Suppressor macrophage (primary cell): Measurements from ENCODE around the gene DISC1.
"Not testable (repeated sequence)": the region's sequence is repeated elsewhere in the genome, so short reads cannot be mapped to it uniquely, and the experiment has no call there.

Experiments used
- DNase-seq, 4 experiments: peaks; one replicate each; pipeline ENCODE4 v3.0.0-alpha.2; 2020 to 2022

Gene DISC1

DNA sequence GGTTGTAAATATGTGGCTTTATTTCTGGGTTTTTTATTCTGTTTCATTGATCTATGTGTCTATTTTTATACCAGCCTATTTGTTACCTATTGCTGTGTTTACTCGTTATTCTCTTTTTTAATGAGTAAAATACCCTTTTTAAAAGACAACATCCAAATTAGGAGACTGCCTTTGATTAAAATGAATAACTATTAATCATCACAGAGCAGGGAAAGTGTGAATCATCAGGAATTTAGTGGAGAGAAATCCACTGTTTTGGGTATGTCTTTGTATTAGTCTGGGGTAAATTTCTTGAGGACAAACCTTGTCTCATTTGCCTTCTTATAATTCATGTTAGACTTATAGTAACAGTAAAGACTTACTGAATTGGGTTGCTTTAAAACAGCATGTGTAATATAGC lies 12.1 kb downstream of the DISC1 start:
- no peak for DNase-seq

GRCh38 chr1:231639819-231640218 lies 13.2 kb downstream of the DISC1 start:
- DNase-seq, result no peak

GRCh38 chr1:231641444-231641843 lies 14.9 kb downstream of the DISC1 start:
- DNase-seq, result not testable (repeated sequence)

GRCh38 chr1:231642061-231642460 lies 15.5 kb downstream of the DISC1 start:
- DNase-seq, result not testable (repeated sequence)

- no peak for DNase-seq
Measured at GRCh38 chr1:231642618-231643017, 16.0 kb downstream of the DISC1 start.

- no peak for DNase-seq
Measured at GRCh38 chr1:231643071-231643934, 16.7 kb downstream of the DISC1 start.

GRCh38 chr1:231643935-231644237 lies 17.3 kb downstream of the DISC1 start:
- no peak for DNase-seq

- DNase-seq, result not testable (repeated sequence)
Measured at GRCh38 chr1:231645634-231646033, 19.0 kb downstream of the DISC1 start.

GRCh38 chr1:231646165-231646564 lies 19.6 kb downstream of the DISC1 start:
- not testable (repeated sequence) for DNase-seq

DNA sequence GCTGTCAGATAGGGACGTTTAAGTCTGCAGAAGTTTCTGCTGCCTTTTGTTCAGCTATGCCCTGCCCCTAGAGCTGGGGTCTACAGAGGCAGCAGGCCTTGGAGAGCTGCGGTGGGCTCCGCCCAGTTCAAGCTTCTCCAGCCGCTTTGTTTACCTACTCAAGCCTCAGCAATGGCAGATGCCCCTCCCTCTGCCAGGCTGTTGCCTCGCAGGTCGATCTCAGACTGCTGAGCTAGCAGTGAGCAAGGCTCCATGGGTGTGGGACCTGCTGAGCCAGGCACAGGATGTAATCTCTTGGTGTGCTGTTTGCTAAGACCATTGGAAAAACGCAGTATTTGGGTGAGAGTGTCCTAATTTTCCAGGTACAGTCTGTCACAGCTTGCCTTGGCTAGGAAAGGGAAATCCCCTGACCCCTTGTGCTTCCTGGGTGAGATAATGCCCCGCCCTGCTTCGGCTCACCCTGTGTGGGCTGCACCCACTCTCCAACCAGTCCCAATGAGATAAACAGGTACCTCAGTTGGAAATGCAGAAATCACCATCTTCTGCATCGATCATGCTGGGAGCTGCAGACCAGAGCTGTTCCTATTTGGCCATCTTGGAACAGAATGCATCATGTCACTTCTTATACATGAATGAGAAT lies 25.2 kb downstream of the DISC1 start:
- DNase-seq, result peak in 3 of 4 experiments; percentile 37 to 54 (median 37)

DNA sequence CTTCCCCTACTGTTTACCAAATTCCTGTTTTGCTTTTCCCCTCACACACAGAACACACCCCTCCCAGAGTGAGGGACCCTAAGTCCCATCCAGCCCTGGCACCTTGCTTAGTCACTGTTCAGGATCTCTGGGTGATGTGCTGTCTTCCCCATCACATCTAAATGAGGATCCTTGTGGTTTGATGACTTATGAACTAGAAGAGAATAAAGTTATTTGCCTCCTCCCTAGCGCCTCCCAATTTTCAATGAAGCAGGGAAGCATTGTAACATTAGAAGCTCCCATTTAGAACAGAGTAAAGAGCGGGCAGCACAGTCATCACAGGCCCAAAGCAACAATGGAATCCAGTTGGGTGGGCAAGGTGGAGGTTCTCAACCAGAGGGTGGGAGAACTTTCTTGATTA lies 27.0 kb downstream of the DISC1 start:
- no peak for DNase-seq

- no peak for DNase-seq
Measured at GRCh38 chr1:231656741-231657140, 30.2 kb downstream of the DISC1 start.

DNA sequence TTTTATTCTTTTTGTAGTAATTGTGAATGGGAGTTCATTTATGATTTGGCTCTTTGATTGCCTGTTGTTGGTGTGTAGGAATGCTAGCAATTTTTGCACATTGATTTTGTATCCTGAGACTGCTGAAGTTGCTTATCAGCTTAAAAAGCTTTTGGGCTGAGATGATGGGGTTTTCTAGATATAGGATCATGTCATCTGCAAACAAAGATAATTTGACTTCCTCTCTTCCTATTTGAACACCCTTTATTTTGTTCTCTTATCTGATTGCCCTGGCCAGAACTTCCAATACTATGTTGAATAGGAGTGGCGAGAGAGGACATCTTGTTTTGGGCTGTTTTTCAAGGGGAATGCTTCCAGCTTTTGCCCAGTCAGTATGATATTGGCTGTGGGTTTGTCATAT lies 31.6 kb downstream of the DISC1 start:
- DNase-seq, result not testable (repeated sequence)

DNA sequence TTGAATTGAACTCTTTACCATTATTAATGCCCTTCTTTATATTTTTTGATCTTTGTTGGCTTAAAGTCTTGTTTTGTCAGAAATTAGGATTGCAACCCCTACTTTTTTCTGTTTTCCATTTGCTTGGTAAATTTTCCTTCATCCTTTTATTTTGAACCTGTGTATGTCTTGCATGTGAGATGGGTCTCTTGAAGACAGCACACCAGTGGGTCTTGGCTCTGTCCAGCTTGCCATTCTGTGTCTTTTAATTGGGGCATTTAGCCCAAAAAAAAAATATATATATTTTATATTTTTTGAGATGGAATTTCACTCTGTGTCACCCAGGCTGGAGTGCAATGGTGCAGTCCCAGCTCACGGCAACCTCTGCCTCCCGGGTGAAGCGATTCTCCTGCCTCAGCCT lies 33.6 kb downstream of the DISC1 start:
- no peak for DNase-seq

GRCh38 chr1:231663211-231663792 lies 36.7 kb downstream of the DISC1 start:
- peak; percentile 74 to 92 (median 81) for DNase-seq

- peak; percentile 30 to 79 (median 60) for DNase-seq
Measured at GRCh38 chr1:231665101-231665500, 38.5 kb downstream of the DISC1 start.

- peak; percentile 45 to 71 (median 66) for DNase-seq
Measured at GRCh38 chr1:231665726-231666125, 39.1 kb downstream of the DISC1 start.

DNA sequence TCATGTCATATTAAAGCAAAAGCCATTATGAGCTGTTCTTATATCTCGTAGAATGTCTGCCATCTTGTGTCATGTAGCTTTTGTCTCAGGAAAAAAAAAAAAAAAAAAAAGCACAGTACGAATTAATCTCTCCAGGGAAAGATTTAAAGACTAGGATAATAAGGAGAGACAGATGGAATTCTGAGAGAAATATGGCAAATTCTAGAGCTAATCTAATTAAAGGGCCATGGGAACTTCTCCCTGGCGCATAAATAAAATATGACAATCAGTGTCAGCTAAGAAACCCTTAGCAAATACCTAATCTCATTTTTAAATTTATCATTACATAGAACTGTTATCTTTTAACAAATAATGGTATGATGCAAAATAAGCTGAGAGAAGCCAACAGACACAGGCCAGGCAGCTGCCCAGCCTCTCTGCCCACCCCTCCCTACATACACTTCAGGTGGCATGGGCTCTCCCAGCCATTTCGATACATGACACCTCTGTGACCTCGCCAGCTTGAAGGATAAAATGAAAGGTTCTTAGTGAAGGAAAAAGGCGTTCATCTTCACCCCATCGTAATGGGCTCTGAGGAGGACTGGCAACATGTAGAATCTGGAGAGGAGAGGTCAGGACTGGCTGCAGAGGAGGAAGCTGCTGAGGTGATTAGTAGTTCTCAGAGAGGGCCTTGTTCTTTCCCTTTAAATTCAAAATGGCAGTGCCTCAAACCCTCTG lies 39.8 kb downstream of the DISC1 start:
- DNase-seq, result no peak

DNA sequence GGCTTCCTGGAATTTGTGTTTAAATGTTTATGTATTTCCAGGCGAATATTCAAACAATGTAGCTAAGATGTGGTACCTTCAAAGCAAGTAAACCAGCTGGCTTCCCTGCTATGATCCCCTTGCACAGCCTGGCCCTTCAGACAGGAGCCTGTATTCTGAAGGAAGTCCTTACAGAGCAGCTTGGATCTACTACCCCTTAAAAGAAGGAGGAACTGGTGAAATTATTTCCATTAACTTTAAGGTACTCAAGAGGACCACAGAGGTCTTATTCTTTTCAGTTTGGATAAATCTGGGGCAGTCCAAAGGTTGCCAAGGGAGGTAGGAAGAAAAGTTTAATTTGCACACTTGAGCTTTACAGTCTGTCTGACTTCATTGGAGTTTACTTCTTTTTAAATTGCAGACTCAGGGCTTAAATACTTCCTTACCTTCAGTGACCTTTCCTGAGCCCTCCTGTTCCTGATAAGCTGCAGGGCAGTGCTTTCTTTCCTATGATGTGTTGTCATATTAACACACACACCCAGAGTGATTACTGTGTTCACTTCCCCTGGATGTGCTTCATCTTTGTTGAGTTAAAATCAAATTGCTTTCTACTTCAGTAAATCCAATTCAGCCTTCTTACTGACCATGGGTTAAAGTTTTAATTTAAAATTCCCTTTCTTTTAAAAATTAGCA lies 40.5 kb downstream of the DISC1 start:
- peak in 1 of 4 experiments; percentile 10 for DNase-seq

GRCh38 chr1:231667896-231668506 lies 41.4 kb downstream of the DISC1 start:
- no peak for DNase-seq

- peak in 3 of 4 experiments; percentile 11 to 60 (median 45) for DNase-seq
Measured at GRCh38 chr1:231668826-231669225, 42.2 kb downstream of the DISC1 start.
